Smooth muscle cell (in vitro differentiated cells): Measurements from ENCODE around the gene PRR16. TPM values are rescaled to one million over a fixed set of nuclear protein-coding genes. Genes with fewer than 3 reads are reported as not detected.

Source experiments
- DNase-seq: peaks from one replicate; lab custom pipeline; 2025; ENCODE audit not compliant: unreplicated experiment; lab: John Stamatoyannopoulos, UW
- H2AFZ ChIP-seq: fragments of 200-600 bp; sonication (generic); 2 replicates; pipeline ENCODE4 v1.6.0; 2016; ENCODE audit warnings: antibody characterized with exemption, low read depth, mild to moderate bottlenecking
- H3F3A ChIP-seq: fragments of 200-600 bp; sonication (generic); 2 replicates; pipeline ENCODE4 v1.6.0; 2017; ENCODE audit warnings: antibody characterized with exemption, low read depth
- H3K27ac ChIP-seq: fragments of 200-600 bp; sonication (generic); 2 replicates; pipeline ENCODE4 v1.5.1; 2016; ENCODE audit warnings: low read depth, mild to moderate bottlenecking
- H3K27me3 ChIP-seq: fragments of 200-600 bp; sonication (generic); 2 replicates; pipeline ENCODE4 v1.6.1; 2016; ENCODE audit warnings: low read depth, mild to moderate bottlenecking
- H3K36me3 ChIP-seq: fragments of 200-600 bp; sonication (generic); 2 replicates; pipeline ENCODE4 v1.5.1; 2016; ENCODE audit warnings: low read depth
- H3K4me1 ChIP-seq: fragments of 200-600 bp; sonication (generic); 2 replicates; pipeline ENCODE4 v1.5.1; 2016; ENCODE audit warnings: low read depth
- H3K4me2 ChIP-seq: fragments of 200-600 bp; sonication (generic); 2 replicates; pipeline ENCODE4 v1.6.0; 2016; ENCODE audit warnings: mild to moderate bottlenecking
- H3K4me3 ChIP-seq: fragments of 200-600 bp; sonication (generic); 2 replicates; pipeline ENCODE4 v1.5.1; 2016; ENCODE audit warnings: mild to moderate bottlenecking
- H3K79me2 ChIP-seq: fragments of 200-600 bp; sonication (generic); 2 replicates; pipeline ENCODE4 v1.6.0; 2016; ENCODE audit warnings: low read depth, mild to moderate bottlenecking
- H3K9ac ChIP-seq: fragments of 200-600 bp; sonication (generic); 2 replicates; pipeline ENCODE4 v1.6.0; 2016; ENCODE audit warnings: low read depth
- H3K9me3 ChIP-seq: fragments of 200-600 bp; sonication (generic); replicated peaks from 2 replicates; pipeline ENCODE4 v1.5.1; 2016; ENCODE audit warnings: low read depth
- H4K20me1 ChIP-seq: fragments of 200-600 bp; sonication (generic); 2 replicates; pipeline ENCODE4 v1.6.0; 2016; ENCODE audit warnings: low read depth
- CTCF ChIP-seq: fragments of 200-600 bp; sonication (generic); IDR thresholded peaks from 2 replicates; pipeline ENCODE4 v1.5.1; 2017; ENCODE audit warnings: borderline replicate concordance, mild to moderate bottlenecking, antibody characterized with exemption; ENCODE audit not compliant: insufficient read depth, poor library complexity, severe bottlenecking
- WGBS: methylation state at CpG from one replicate; pipeline ENCODE4 v1.1.7; 2016; ENCODE audit warnings: low lambda C conversion rate; 5-methylcytosine and 5-hydroxymethylcytosine counted together
- polyA plus RNA-seq: library from polyadenylated mRNA; unstranded; fragments of >200 nt; fragmentation: Nextera tagmentation; extraction: Ambion mirVana; gene quantifications from 2 replicates; pipeline ENCODE4 v1.2.1, GENCODE V29; 2016
- total RNA-seq: library from RNA; depleted of rRNA; stranded (reverse); fragments of >200 nt; gene quantifications from 2 replicates; pipeline ENCODE4 v1.2.3, GENCODE V29; 2014

Gene PRR16
- total and polyA plus RNA-seq, 2 experiments from 2014 or later: 6.7 to 13.2 TPM

DNA sequence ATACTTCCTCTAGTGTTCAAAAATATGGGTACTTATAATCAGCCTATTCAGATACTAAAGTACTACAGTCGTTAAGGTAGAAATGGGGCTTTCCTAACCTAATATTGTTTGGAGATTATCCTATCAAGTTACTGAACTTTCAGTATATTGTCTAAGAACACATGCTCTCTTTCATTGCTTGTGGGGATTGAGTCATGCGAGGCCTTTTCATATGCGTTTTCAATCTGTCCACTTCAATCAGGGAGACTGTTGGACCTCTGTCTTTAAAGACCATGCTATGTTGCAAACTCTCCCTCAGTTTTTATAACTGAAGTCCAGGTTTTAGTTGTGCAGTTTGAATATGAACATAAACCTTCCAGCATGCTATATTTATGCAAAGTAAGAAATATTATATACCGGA lies 15.0 kb downstream of the PRR16 start:
- no peak overlapping the region for H3K4me3 ChIP-seq
- H2AFZ ChIP-seq: peak overlapping the region; percentile 35
- TF ChIP-seq CTCF: no peak
- H3K9me3 ChIP-seq: no peaks in the 10 kb centered on the region
- WGBS: 63% methylated on average over 4 of the region's 4 CpGs
- peaks cover 29% of the 10 kb centered on the region for H3K79me2 ChIP-seq
- no peaks in the 10 kb centered on the region for H3K4me1 ChIP-seq
- peaks cover 4% of the 10 kb centered on the region for H3K36me3 ChIP-seq
- no peaks in the 10 kb centered on the region for H3F3A ChIP-seq
- H3K4me2 ChIP-seq: peak overlapping the region; percentile 34
- no peak overlapping the region for H3K27ac ChIP-seq
- no peak overlapping the region for H3K9ac ChIP-seq
- H4K20me1 ChIP-seq: no peaks in the 10 kb centered on the region
- DNase-seq: no peak
- H3K27me3 ChIP-seq: no peaks in the 10 kb centered on the region

GRCh38 chr5:120499876-120500563 lies 35.9 kb downstream of the PRR16 start:
- Histone ChIP-seq H3K4me1 (no peaks in the 10 kb centered on the region), H3K9me3 (no peaks in the 10 kb centered on the region), H3F3A (no peaks in the 10 kb centered on the region), H3K9ac (no peak overlapping the region), H2AFZ (peak overlapping the region; percentile 24), H3K27ac (peak overlapping the region; percentile 20), H3K79me2 (peaks cover 42% of the 10 kb centered on the region), H3K36me3 (no peaks in the 10 kb centered on the region), H3K4me3 (no peak overlapping the region), H4K20me1 (no peaks in the 10 kb centered on the region), H3K27me3 (no peaks in the 10 kb centered on the region), H3K4me2 (peak overlapping the region; percentile 66)
- WGBS: 38% methylated on average over 5 of the region's 5 CpGs
- DNase-seq: no peak
- no peak for TF ChIP-seq CTCF

- no peak for TF ChIP-seq CTCF
- Histone ChIP-seq H3K79me2 (peaks cover 27% of the 10 kb centered on the region), H3K9ac (no peak overlapping the region), H3K4me2 (peak overlapping the region; percentile 52), H3K9me3 (no peaks in the 10 kb centered on the region), H2AFZ (peak overlapping the region; percentile 4), H3K36me3 (no peaks in the 10 kb centered on the region), H4K20me1 (no peaks in the 10 kb centered on the region), H3K27me3 (no peaks in the 10 kb centered on the region), H3F3A (no peaks in the 10 kb centered on the region), H3K4me1 (no peaks in the 10 kb centered on the region), H3K4me3 (peak overlapping the region; percentile 13), H3K27ac (peak overlapping the region; percentile 22)
- 44% methylated on average over 4 of the region's 4 CpGs for WGBS
- DNase-seq: no peak
Measured at GRCh38 chr5:120502531-120502930, 38.4 kb downstream of the PRR16 start.

DNA sequence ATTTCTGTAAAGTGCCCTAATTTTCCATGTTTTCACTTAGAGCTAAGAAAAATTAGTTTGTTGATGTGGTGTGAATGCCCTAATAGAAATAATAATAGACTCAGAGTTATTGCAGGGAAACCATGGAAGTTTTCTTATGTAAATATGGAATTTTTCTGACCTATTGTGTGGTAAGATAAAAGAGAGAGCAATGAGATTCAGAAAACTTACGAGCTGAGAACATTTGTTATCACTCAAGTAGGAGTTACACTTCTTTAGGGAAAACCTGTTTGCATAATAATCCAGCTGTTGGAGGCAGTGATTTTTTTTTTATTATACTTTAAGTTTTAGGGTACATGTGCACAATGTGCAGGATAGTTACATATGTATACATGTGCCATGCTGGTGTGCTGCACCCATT lies 39.2 kb downstream of the PRR16 start:
- no peak overlapping the region for H2AFZ ChIP-seq
- H3K4me1 ChIP-seq: no peaks in the 10 kb centered on the region
- no peak overlapping the region for H3K4me3 ChIP-seq
- H3K9ac ChIP-seq: no peak overlapping the region
- peaks cover 25% of the 10 kb centered on the region for H3K79me2 ChIP-seq
- no peaks in the 10 kb centered on the region for H4K20me1 ChIP-seq
- no peaks in the 10 kb centered on the region for H3K9me3 ChIP-seq
- H3K36me3 ChIP-seq: no peaks in the 10 kb centered on the region
- no peak for TF ChIP-seq CTCF
- H3K27ac ChIP-seq: no peak overlapping the region
- no peaks in the 10 kb centered on the region for H3F3A ChIP-seq
- H3K27me3 ChIP-seq: no peaks in the 10 kb centered on the region
- WGBS: 84% methylated on average over 1 of the region's 1 CpG
- peak overlapping the region; percentile 52 for H3K4me2 ChIP-seq
- no peak for DNase-seq
